ENCODE measurements around the gene SEMA5B. TPM values are rescaled to one million over a fixed set of nuclear protein-coding genes. Genes with fewer than 3 reads are reported as not detected.

The SEMA5B gene
- total RNA-seq, 1 donor from 2014 or later = 68.8 TPM

GRCh38 chr3:123004201-123004918, 23.2 kb downstream of the SEMA5B start:
- Mint-ChIP-seq H3K4me1 (ENCODE audit: low read depth) (peaks cover 4% of the 10 kb centered on the region), H3K27me3 (ENCODE audit: low read depth) (peaks cover 59% of the 10 kb centered on the region), H3K27ac (ENCODE audit: unreplicated experiment) (no peak overlapping the region), H3K4me3 (ENCODE audit: unreplicated experiment) (no peak overlapping the region), H3K36me3 (ENCODE audit: low read depth) (peaks cover 4% of the 10 kb centered on the region), H3K9me3 (ENCODE audit: low read depth) (no peaks in the 10 kb centered on the region)
- no peak for TF ChIP-seq CTCF (IDR thresholded peaks at IDR 0.05)
- no peak for DNase-seq (ENCODE audit: low spot score)

DNA sequence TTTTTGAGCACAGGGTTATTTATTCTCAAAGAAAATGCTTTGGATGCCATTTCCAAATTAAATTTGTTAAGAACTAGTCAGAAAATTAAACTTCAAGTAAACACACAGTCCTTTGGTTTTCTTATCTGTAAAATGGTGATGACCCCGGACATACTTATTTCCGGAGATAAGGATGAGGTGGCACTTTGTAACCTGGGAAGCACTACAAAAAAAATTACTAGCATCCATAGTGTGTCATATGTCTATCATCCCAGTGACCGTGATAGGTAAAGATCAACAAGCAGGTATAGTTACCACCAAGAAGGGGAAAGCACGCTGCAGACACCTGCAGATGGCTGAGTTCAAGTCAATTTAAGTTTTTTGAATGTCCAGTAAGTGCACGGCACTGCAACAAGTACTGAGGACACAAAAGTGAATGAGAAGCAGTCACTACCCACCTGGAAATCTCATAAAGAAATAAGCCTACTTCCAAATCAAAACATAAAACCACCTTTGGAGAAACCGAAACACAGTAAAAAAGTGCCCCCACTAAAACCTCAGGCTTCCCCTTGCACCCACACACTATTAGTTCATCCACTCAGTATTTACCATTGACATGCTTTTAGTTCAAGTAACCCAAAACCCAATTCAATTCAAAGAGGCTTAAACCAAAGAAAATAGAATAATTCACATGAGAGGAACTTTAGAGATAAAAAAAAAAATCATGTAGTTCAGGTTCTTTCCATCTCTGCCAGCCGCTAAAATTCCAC, 24.6 kb downstream of the SEMA5B start:
- H3K4me1 Mint-ChIP-seq (ENCODE audit: low read depth) = peaks cover 4% of the 10 kb centered on the region
- no peak for TF ChIP-seq CTCF (IDR thresholded peaks at IDR 0.05)
- no peaks in the 10 kb centered on the region for H3K9me3 Mint-ChIP-seq (ENCODE audit: low read depth)
- DNase-seq (ENCODE audit: low spot score) = no peak
- peaks cover 48% of the 10 kb centered on the region for H3K27me3 Mint-ChIP-seq (ENCODE audit: low read depth)
- peaks cover 2% of the 10 kb centered on the region for H3K36me3 Mint-ChIP-seq (ENCODE audit: low read depth)
- H3K4me3 Mint-ChIP-seq (ENCODE audit: unreplicated experiment) = no peak overlapping the region
- H3K27ac Mint-ChIP-seq (ENCODE audit: unreplicated experiment) = no peak overlapping the region

DNA sequence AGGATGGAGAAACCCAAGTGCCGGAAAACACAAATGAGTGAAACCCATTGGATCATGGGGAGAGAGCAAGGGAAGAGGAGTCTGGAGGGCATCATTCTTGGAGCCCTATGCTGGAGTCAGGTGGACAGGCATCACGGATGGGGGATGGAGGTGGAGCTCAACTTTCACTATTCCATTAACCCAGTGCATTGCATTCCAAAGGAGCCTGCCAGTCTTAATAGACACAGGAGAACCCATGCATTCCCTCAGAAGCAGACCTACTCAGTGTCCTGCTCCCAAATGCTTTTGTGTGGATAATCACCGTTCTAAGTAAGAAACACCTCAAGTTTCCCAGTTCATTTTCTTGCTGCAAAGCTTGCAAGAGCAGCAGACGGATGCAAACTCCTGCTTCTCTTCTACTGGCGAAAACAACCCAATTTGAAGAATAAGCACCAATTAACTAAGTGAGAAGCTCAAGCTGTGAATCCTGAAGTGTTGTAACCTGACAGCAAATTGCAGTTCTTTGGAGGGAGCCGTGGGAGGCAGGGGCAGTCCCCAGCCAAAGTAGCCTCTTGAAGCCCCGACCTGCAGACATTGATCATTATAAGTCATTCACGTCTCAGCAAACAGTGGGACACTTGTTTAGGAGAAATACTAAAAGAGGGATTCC, 25.3 kb downstream of the SEMA5B start:
- no peak for TF ChIP-seq CTCF (IDR thresholded peaks at IDR 0.05)
- no peak overlapping the region for H3K4me3 Mint-ChIP-seq (ENCODE audit: unreplicated experiment)
- no peaks in the 10 kb centered on the region for H3K9me3 Mint-ChIP-seq (ENCODE audit: low read depth)
- H3K4me1 Mint-ChIP-seq (ENCODE audit: low read depth) = peaks cover 4% of the 10 kb centered on the region
- H3K27me3 Mint-ChIP-seq (ENCODE audit: low read depth) = peaks cover 49% of the 10 kb centered on the region
- peaks cover 2% of the 10 kb centered on the region for H3K36me3 Mint-ChIP-seq (ENCODE audit: low read depth)
- no peak overlapping the region for H3K27ac Mint-ChIP-seq (ENCODE audit: unreplicated experiment)
- DNase-seq (ENCODE audit: low spot score) = no peak

- Mint-ChIP-seq H3K27me3 (ENCODE audit: low read depth) (peaks cover 35% of the 10 kb centered on the region), H3K4me3 (ENCODE audit: unreplicated experiment) (no peak overlapping the region), H3K9me3 (ENCODE audit: low read depth) (no peaks in the 10 kb centered on the region), H3K4me1 (ENCODE audit: low read depth) (peaks cover 4% of the 10 kb centered on the region), H3K27ac (ENCODE audit: unreplicated experiment) (no peak overlapping the region), H3K36me3 (ENCODE audit: low read depth) (peaks cover 6% of the 10 kb centered on the region)
- TF ChIP-seq CTCF (IDR thresholded peaks at IDR 0.05) = no peak
- DNase-seq (ENCODE audit: low spot score) = no peak
Observed at GRCh38 chr3:122998856-122999255, 28.7 kb downstream of the SEMA5B start.

DNA sequence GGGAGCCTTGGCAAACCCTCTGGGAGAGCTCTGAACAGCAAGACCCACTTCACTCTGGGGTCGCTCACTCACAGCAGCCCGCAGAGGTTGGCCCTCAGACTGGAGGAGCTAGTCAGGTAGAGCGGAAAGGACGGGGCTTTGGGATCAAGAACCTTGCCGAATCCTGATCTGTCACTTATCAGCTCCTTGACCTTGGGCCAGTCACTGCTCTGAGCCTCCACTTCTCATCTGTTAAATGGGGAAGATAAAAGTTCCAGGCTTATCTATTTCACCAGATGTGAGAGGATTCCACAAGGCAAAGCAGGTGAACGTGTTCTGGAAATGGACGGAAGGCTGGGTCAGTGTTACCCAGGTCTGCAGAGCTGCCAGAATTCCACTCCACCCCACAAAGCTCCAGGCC, 29.4 kb downstream of the SEMA5B start:
- no peak for DNase-seq (ENCODE audit: low spot score)
- H3K36me3 Mint-ChIP-seq (ENCODE audit: low read depth) = peaks cover 7% of the 10 kb centered on the region
- TF ChIP-seq CTCF (IDR thresholded peaks at IDR 0.05) = no peak
- H3K4me3 Mint-ChIP-seq (ENCODE audit: unreplicated experiment) = no peak overlapping the region
- no peak overlapping the region for H3K27ac Mint-ChIP-seq (ENCODE audit: unreplicated experiment)
- peaks cover 7% of the 10 kb centered on the region for H3K4me1 Mint-ChIP-seq (ENCODE audit: low read depth)
- H3K27me3 Mint-ChIP-seq (ENCODE audit: low read depth) = peaks cover 38% of the 10 kb centered on the region
- no peaks in the 10 kb centered on the region for H3K9me3 Mint-ChIP-seq (ENCODE audit: low read depth)
